Suprapubic skin (tissue), 4 donors: ENCODE measurements around the gene DPM2. TPM values are rescaled to one million over a fixed set of nuclear protein-coding genes. Genes with fewer than 3 reads are reported as not detected.
A peak's percentile ranks its signal among the peaks of the same experiment; 100 is the strongest.

Experiments used
- DNase-seq, 2 donors: peaks; one replicate each; pipeline ENCODE4 v3.0.0-alpha.2; 2019; ENCODE audit warnings: low spot score in 2 of 2
- H3K27ac ChIP-seq: fragments of 200-600 bp; sonication (generic); one replicate; pipeline ENCODE4 v1.5.1; 2019
- H3K27me3 ChIP-seq: fragments of 200-600 bp; sonication (generic); one replicate; pipeline ENCODE4 v1.5.1; 2019
- H3K36me3 ChIP-seq: fragments of 200-600 bp; sonication (generic); one replicate; pipeline ENCODE4 v1.5.1; 2019
- H3K4me1 ChIP-seq: fragments of 200-600 bp; sonication (generic); one replicate; pipeline ENCODE4 v1.5.1; 2019
- H3K4me3 ChIP-seq: fragments of 200-600 bp; sonication (generic); one replicate; pipeline ENCODE4 v1.5.1; 2019; ENCODE audit warnings: mild to moderate bottlenecking
- H3K9me3 ChIP-seq: fragments of 200-600 bp; sonication (generic); one replicate; pipeline ENCODE4 v1.5.1; 2019
- CTCF ChIP-seq, 2 donors: fragments of 200-600 bp in 1 of 2; fragments of 450-650 bp in 1 of 2; sonication (generic) in 1 of 2; IDR thresholded peaks; one replicate each; pipeline ENCODE4 v1.5.1; 2016 to 2019; ENCODE audit warnings: antibody characterized with exemption in 2 of 2, mild to moderate bottlenecking in 1 of 2, moderate library complexity in 1 of 2
- EP300 ChIP-seq: sonication (generic); formaldehyde crosslinking; IDR thresholded peaks from one replicate; pipeline ENCODE4 v1.6.1; 2017; ENCODE audit warnings: antibody characterized with exemption
- POLR2A ChIP-seq, 2 donors: fragments of 450-650 bp; IDR thresholded peaks; one replicate each; pipeline ENCODE4 v1.6.1; 2017; ENCODE audit warnings: antibody characterized with exemption in 2 of 2, mild to moderate bottlenecking in 2 of 2, moderate library complexity in 2 of 2
- POLR2AphosphoS5 ChIP-seq, 3 donors: sonication (generic); formaldehyde crosslinking; IDR thresholded peaks; one replicate each; pipeline ENCODE4 v1.6.1; 2017; ENCODE audit warnings: antibody characterized with exemption in 3 of 3
- WGBS: methylation state at CpG from one replicate; pipeline ENCODE4 v1.1.5; 2018; 5-methylcytosine and 5-hydroxymethylcytosine counted together
- total RNA-seq, 4 donors: library from RNA; depleted of rRNA; stranded (reverse); fragments of >200 nt; gene quantifications; one replicate each; pipeline ENCODE4 v1.1.0, GENCODE V29; 2016

Gene DPM2
- total RNA-seq, 4 donors from 2014 or later, result 19.4 to 39.7 (median 30.6) TPM

DNA sequence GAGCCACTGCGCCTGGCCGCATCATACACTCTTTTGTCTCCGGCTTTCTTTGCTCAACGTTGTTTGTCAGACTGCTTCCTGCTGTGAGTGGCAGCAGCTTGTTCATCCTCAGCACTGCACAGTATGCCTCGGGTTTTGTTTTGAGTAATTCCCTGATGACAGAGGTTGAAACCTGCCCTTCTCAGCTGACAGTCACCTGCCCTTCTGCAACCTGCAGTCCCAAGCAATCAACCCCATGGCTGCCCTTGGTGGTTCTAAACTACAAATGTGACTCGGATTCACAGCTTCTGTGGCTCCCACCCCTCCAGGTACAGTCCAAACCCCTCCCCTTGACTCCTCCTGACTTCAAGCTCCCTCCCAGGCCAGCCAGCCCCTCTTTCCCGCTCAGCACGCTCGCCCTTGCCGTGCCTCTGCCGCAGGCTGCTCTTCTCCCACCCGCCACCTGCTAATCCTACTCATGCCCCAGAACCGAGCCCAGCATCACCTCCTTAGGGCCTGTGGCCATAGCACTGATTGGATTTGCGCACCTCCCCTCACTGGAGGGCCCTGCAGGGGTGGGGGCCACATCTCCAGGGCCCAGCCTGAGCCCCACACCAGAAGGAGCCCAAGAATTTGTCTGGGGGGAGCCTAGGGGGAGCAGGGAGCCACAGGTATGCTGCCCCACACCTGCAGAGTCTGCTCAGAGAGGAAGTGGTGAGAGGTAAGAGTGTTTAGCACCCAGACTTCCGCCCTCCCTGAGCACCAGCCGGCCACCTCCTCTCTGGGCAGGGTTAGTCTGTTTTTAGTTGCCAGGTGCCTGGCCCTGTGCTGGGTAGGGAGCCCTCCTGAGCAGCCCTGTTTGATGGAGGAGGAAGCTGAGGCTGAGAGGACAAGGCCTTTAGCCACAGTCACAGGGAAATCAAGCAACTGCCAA lies 33.0 kb upstream of the DPM2 start:
- DNase-seq, result no peak
- 60% methylated on average over 16 of the region's 16 CpGs for WGBS
- Histone ChIP-seq H3K9me3 (no peaks in the 10 kb centered on the region), H3K4me3 (no peak overlapping the region), H3K27me3 (no peaks in the 10 kb centered on the region), H3K4me1 (peaks cover 100% of the 10 kb centered on the region), H3K27ac (peak overlapping the region; percentile 95), H3K36me3 (no peaks in the 10 kb centered on the region)
- TF ChIP-seq CTCF (IDR thresholded peaks at IDR 0.05) (no peak), POLR2AphosphoS5 (IDR thresholded peaks at IDR 0.05) (no peak), EP300 (no peak), POLR2A (IDR thresholded peaks at IDR 0.05) (no peak)

- TF ChIP-seq EP300, result no peak
- peak in 1 of 2 donors; percentile 32 for TF ChIP-seq POLR2A (IDR thresholded peaks at IDR 0.05)
- 41% methylated on average over 10 of the region's 10 CpGs for WGBS
- H3K4me3 ChIP-seq, result no peak overlapping the region
Measured at GRCh38 chr9:127968700-127969383, 31.2 kb upstream of the DPM2 start.

DNA sequence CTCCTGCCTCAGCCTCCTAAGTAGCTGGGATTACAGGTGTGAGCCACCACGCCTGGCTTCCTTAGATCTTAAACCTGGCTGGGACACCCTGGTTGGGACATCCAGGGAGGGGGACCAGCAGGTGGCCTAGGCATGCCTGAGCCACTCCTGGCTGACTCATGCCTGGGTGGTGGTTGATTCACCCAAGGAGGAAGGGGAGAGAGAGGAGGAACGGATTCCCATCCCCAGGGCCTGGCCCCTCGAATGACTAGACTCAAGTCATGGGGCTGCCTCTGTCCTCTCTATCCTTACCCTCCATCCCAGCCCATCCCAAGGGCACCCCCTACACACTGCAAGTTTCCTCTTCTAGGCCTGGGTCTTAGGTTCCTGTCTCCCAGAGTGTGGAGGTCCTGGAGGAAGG lies 30.4 kb upstream of the DPM2 start:
- Histone ChIP-seq H3K4me3 (no peak overlapping the region), H3K36me3 (no peaks in the 10 kb centered on the region), H3K4me1 (peaks cover 100% of the 10 kb centered on the region), H3K27me3 (no peaks in the 10 kb centered on the region), H3K9me3 (no peaks in the 10 kb centered on the region), H3K27ac (peak overlapping the region; percentile 95)
- 51% methylated on average over 3 of the region's 3 CpGs for WGBS
- DNase-seq, result peak in 1 of 2 donors; percentile 78
- TF ChIP-seq EP300 (no peak), POLR2AphosphoS5 (IDR thresholded peaks at IDR 0.05) (peak in 1 of 3 donors; percentile 16)

More at GRCh38 chr9:127968700-127969383, 31.2 kb upstream of the DPM2 start:
- Histone ChIP-seq H3K27me3 (no peaks in the 10 kb centered on the region), H3K4me1 (peaks cover 100% of the 10 kb centered on the region), H3K27ac (peak overlapping the region; percentile 95), H3K36me3 (no peaks in the 10 kb centered on the region), H3K9me3 (no peaks in the 10 kb centered on the region)
- DNase-seq, result peak in 1 of 2 donors; percentile 80

GRCh38 chr9:127967151-127967809 lies 29.6 kb upstream of the DPM2 start:
- peak in 1 of 2 donors; percentile 65 for DNase-seq
- no peaks in the 10 kb centered on the region for H3K27me3 ChIP-seq
- peak overlapping the region; percentile 95 for H3K27ac ChIP-seq
- TF ChIP-seq POLR2A (IDR thresholded peaks at IDR 0.05), result no peak
- no peak for TF ChIP-seq POLR2AphosphoS5 (IDR thresholded peaks at IDR 0.05)
- no peak for TF ChIP-seq CTCF (IDR thresholded peaks at IDR 0.05)
- no peak for TF ChIP-seq EP300
- 80% methylated on average over 2 of the region's 9 CpGs for WGBS
- no peak overlapping the region for H3K4me3 ChIP-seq
- H3K36me3 ChIP-seq, result no peaks in the 10 kb centered on the region
- no peaks in the 10 kb centered on the region for H3K9me3 ChIP-seq
- H3K4me1 ChIP-seq, result peaks cover 100% of the 10 kb centered on the region

DNA sequence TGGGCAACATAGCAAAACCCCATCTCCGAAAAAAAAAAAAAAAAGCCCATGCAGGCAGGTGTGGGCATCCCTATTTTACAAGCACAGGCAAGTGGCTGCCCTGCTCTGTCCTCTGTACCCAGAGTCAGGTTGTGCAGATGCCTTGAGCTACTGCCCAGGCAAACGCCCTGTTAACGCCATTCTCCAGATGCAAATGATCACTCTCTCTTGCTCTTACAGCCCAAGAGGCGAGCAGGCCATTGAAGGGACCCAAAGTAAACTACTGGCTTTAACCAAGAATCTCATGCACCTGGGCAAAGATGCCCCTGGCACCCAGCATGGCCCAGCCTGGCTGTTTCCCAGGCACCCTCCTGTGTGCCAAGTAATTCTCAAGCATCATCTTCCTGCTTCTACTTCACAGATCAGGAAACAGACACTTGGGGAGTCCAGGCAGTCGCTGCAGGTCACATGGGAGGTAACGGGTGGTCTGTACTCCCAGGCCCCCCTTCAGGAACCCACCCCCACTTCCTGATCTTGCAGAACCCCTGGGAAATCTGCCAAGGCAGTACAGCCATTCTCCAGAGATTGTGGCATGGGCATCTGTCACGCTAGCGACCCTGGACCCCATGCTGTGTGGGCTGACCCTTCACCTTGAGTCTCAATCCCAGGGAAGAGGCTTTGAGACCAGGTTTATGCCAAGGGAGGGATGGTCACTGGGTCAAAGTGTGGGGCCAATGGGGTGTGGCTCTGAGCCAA lies 28.9 kb upstream of the DPM2 start:
- Histone ChIP-seq H3K27me3 (no peaks in the 10 kb centered on the region), H3K9me3 (no peaks in the 10 kb centered on the region), H3K27ac (peak overlapping the region; percentile 95), H3K36me3 (no peaks in the 10 kb centered on the region), H3K4me1 (peaks cover 99% of the 10 kb centered on the region), H3K4me3 (no peak overlapping the region)
- TF ChIP-seq EP300, result no peak
- TF ChIP-seq POLR2A (IDR thresholded peaks at IDR 0.05), result no peak
- TF ChIP-seq POLR2AphosphoS5 (IDR thresholded peaks at IDR 0.05), result no peak
- TF ChIP-seq CTCF (IDR thresholded peaks at IDR 0.05), result no peak
- 45% methylated on average over 3 of the region's 8 CpGs for WGBS
- peak in 1 of 2 donors; percentile 65 for DNase-seq
